Measurements from ENCODE around the gene SAMD11.

- TF ChIP-seq, protein P1, sequence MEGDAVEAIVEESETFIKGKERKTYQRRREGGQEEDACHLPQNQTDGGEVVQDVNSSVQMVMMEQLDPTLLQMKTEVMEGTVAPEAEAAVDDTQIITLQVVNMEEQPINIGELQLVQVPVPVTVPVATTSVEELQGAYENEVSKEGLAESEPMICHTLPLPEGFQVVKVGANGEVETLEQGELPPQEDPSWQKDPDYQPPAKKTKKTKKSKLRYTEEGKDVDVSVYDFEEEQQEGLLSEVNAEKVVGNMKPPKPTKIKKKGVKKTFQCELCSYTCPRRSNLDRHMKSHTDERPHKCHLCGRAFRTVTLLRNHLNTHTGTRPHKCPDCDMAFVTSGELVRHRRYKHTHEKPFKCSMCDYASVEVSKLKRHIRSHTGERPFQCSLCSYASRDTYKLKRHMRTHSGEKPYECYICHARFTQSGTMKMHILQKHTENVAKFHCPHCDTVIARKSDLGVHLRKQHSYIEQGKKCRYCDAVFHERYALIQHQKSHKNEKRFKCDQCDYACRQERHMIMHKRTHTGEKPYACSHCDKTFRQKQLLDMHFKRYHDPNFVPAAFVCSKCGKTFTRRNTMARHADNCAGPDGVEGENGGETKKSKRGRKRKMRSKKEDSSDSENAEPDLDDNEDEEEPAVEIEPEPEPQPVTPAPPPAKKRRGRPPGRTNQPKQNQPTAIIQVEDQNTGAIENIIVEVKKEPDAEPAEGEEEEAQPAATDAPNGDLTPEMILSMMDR (conservative IDR thresholded peaks at IDR 0.05 in 1 of 2, IDR thresholded peaks at IDR 0.05 in 1 of 2; ENCODE audit: extremely low read depth in 1 of 2, insufficient read depth in 1 of 2, low read depth in 1 of 2, low read length in 2 of 2) = no peak
- no peak for TF ChIP-seq EZH2 (IDR thresholded peaks at IDR 0.05; ENCODE audit: borderline replicate concordance, low read length)
These were observed 27.2 kb downstream of the SAMD11 start for GRCh38 chr1:950881-951280.

Data from mammary epithelial cell (primary cell).